ENCODE data around the gene SHF.
A peak's percentile ranks its signal among the peaks of the same experiment; 100 is the strongest.

Gene SHF

GRCh38 chr15:45130291-45131000, 57.3 kb downstream of the SHF start:
- no peak for DNase-seq

- DNase-seq = peak in 11 of 56 donors; percentile 7 to 44 (median 17)
Observed at GRCh38 chr15:45129651-45130129, 58.1 kb downstream of the SHF start, which contains the start of the genes DUOX1 and DUOXA1. TSS of gene DUOX1 (plus strand) at chr15:45129994. CDS start at chr15:45131967, 1,973 bp downstream. TSS of gene DUOXA1 (minus strand) at chr15:45129879. CDS start at chr15:45123014, 6,865 bp downstream.

GRCh38 chr15:45128971-45129639, 58.7 kb downstream of the SHF start:
- DNase-seq = no peak

GRCh38 chr15:45126535-45127158, 61.1 kb downstream of the SHF start:
- DNase-seq = peak in 1 of 56 donors; percentile 29

- no peak for DNase-seq
Observed at GRCh38 chr15:45123397-45123796, 64.4 kb downstream of the SHF start.

GRCh38 chr15:45122719-45123118, 65.0 kb downstream of the SHF start:
- no peak for DNase-seq

- no peak for DNase-seq
Observed at GRCh38 chr15:45121706-45122417, 65.9 kb downstream of the SHF start.

- DNase-seq = no peak
Observed at GRCh38 chr15:45121020-45121419, 66.7 kb downstream of the SHF start.

GRCh38 chr15:45120081-45120972, 67.4 kb downstream of the SHF start:
- no peak for DNase-seq

GRCh38 chr15:45118996-45119395, 68.8 kb downstream of the SHF start:
- DNase-seq = no peak

GRCh38 chr15:45118131-45118588, 69.6 kb downstream of the SHF start:
- peak; percentile 8 to 95 (median 80) for DNase-seq

GRCh38 chr15:45117308-45118130, 70.2 kb downstream of the SHF start:
- DNase-seq = no peak

All from nucleus accumbens (tissue), 56 donors.